ENCODE results near the gene IL13.

GRCh38 chr5:132671000-132671399 lies 13.0 kb downstream of the IL13 start:
- TF ChIP-seq POLR2AphosphoS5 (IDR thresholded peaks at IDR 0.05), result no peak
- TF ChIP-seq CTCF (IDR thresholded peaks at IDR 0.05), result no peak
- TF ChIP-seq POLR2A (IDR thresholded peaks at IDR 0.05), result no peak
